ENCODE results near the gene ARAP1.

DNA sequence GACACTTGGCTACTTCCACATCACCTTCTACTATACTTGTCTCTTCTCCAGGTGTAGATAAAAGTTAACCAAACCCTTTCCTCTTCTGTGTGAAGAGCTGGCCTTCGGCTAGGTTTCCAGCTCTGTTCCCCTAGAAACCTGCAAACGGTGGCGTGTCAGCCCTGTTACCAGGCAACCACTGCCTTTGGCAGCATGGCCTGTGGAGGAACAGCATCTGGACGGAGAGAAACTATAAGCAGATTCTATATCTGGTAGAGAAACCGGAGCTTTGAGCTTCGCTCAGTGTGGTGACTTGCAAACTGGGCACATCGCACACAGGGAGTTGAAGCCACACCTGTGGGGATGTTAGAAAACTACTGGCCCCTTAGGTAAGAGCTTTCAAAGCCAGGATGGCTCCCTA, 35.9 kb downstream of the ARAP1 start:
- TF ChIP-seq POLR2A (IDR thresholded peaks at IDR 0.05): no peak
- TF ChIP-seq, protein P1, sequence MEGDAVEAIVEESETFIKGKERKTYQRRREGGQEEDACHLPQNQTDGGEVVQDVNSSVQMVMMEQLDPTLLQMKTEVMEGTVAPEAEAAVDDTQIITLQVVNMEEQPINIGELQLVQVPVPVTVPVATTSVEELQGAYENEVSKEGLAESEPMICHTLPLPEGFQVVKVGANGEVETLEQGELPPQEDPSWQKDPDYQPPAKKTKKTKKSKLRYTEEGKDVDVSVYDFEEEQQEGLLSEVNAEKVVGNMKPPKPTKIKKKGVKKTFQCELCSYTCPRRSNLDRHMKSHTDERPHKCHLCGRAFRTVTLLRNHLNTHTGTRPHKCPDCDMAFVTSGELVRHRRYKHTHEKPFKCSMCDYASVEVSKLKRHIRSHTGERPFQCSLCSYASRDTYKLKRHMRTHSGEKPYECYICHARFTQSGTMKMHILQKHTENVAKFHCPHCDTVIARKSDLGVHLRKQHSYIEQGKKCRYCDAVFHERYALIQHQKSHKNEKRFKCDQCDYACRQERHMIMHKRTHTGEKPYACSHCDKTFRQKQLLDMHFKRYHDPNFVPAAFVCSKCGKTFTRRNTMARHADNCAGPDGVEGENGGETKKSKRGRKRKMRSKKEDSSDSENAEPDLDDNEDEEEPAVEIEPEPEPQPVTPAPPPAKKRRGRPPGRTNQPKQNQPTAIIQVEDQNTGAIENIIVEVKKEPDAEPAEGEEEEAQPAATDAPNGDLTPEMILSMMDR (IDR thresholded peaks at IDR 0.05 in 8 of 11, conservative IDR thresholded peaks at IDR 0.05 in 3 of 11): no peak

All from spleen (tissue), 7 donors.